DMS153 (cell line): ENCODE data around the gene KIF26B.
A peak's percentile ranks its signal among the peaks of the same experiment; 100 is the strongest.
"Not testable (repeated sequence)": the region's sequence is repeated elsewhere in the genome, so short reads cannot be mapped to it uniquely, and the experiment has no call there.

ENCODE experiments used
- DNase-seq: peaks from one replicate; lab custom pipeline; 2025; lab: John Stamatoyannopoulos, UW

The KIF26B gene

DNA sequence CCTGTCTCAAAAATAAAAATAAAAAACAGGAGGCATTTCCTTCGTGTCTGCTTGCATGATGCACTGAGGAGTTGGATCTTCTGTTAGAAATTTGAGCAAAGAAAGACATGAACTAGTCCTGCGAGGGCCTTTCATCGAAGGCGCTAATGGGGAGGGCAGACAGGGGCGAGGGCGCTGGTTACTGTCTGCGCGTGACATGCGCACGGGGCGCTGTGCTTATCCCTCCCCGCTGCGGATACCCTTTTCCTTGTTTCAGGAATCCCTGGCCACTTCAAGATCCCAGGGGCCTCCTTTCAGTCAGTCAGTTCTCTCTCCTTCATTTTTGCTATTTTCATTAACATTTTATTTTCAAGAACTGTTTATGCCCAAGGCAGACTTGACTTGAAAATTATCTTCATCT, 545.8 kb downstream of the KIF26B start:
- no peak for DNase-seq

DNA sequence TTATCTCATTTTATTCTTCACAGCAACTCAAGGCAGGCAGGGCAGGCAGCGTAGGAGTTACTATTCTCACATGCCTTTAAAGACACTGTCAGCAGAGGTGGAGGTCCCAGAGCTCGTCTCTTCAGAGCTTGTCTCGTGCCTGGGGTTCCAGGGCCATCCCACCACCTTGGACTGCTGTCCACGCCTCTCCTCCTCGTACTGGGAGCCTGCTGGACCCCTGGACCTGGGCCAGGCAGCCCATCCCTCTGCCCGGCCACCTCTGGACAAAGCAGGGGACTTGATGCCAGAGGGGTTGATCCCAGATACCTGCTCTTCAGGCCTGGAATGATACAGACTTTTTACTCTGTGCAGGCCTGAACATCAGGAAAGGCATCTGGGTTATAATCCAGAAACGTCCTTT, 546.8 kb downstream of the KIF26B start:
- DNase-seq, result no peak

DNA sequence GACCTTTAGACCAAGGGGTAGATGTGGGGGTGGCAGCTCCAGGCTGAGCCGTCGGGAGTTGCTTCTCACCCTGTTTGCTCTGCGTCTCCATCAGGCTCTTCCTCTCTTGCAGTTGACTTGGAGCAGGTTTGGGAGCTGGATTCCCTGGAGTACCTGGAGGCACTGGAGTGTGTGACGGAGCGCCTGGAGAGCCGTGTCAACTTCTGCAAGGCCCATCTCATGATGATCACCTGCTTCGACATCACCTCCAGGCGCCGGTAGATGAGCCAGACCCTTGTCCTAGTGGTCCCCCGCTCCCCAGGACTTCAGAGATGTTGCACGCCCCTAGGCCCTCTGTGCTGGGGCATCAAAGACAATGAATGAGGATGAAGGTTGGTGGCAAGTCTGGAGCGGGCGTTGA, 547.6 kb downstream of the KIF26B start:
- no peak for DNase-seq

DNA sequence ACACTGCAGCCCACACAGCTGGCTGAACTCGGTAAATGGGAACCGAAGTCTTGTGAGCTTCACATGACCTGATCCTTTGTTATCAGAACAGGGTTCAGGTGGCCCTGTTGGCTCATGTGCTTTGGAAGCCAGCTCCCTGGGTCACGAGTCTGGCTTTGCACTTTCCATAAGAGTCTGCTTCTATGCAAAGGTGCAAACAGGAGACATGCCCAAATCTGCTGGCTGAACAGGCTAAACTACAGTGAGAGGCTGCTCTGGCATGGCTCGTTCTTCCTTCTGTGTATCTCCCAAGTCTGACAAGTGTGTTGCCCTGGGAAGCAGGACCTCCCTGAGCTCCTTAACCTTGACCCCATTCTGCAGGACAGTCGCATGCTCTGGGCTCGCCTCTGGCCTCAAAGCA, 549.6 kb downstream of the KIF26B start:
- no peak for DNase-seq

DNA sequence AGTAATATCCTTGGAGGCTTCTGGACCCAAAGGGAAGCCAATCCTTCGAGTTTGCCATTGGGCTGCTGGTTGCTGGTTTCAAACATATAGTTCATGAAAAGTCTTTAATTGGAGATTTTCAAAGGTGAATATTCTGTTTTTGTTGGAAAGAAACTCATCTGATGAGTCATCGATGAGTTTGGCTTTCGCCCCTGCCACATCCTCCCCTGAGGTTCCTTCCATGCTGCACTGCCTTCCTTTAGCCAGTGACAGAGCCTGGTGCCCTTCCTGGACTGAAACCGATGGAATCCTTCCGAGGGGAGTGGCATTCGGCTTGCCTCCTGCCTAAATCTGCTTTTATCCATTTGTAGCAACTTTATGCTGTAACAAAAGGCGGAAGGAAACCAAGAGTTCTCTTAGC, 550.0 kb downstream of the KIF26B start:
- no peak for DNase-seq

DNA sequence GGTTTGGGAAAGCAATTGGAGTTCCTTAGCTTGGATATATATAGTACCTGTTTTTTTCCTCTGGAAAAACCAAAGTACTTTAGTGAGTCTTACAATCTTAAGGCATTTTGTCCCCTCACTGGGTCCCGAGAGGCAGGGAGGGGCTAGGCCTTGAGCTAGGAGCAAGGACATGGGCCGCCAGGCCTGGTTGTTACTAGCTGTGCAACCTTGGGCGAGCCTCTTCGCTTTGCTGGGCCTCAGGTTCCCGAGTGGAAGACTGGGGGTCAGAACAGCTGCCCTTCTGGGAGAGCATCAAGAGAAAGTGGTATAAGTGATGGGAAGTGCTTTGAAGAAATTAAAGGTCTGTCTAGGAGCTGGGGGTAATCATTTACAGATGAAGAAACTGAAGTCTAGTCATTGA, 553.2 kb downstream of the KIF26B start:
- no peak for DNase-seq

DNA sequence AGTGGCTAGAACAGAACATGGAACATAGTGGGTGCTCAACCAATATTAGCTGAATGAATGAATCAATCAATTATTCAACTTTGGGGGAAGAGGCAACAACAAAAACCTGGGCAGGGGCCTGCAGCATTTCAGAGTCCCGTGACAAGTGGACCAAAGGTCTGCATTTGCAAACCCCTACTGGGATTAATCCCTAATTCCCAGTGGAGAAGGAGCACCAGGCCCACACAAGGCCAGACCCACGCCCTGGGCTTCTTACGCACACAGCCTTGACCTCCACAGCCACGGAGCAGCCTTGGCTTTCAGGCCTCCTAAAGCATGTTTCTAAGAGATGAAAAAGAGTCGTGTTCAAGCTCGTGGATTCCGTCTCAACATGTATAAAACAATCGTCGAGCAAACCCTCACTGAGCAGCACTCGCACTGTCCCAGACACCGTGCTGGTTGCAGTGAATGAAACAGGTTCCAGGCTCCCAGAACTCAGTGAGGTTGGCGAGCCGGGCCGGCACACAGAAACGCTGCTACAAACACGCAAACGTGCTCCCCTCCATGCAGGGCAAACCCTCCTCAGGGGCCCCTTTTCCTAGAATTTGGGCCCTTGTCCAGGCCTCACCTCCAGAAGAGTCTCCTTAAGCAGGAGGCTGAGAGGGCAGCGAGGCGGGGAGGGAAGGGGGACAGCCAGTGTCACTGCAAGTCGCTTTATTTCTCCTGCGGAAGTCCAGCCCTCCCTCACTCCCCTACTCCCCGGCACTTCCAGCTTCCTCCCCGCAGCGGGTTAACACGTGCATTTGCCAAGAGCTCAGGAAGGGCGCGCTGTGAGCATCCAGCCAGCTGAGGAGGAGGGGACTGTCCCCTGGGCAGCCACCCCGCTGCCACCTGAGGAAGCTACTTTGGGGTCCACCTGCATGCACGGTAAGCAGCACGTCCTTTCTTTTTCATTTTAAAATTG, 556.4 kb downstream of the KIF26B start:
- DNase-seq, result no peak

DNA sequence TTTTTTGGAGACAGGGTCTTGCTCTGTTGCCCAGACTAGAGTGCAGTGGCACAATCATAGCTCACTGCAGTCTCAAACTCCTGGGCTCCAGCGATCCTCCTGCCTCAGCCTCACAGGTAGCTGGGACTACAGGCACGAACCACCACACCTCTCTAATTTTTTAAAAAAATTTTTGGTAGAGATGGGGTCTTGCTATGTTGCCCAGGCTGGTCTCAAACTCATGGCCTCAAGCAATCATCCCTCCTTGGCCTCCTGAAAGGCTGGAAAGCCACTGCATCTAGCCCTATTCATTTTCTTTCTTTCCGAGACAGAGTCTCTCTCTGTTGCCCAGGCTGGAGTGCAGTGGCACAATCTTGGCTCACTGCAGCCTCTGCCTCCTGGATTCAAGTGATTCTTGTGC, 559.2 kb downstream of the KIF26B start:
- DNase-seq, result not testable (repeated sequence)

DNA sequence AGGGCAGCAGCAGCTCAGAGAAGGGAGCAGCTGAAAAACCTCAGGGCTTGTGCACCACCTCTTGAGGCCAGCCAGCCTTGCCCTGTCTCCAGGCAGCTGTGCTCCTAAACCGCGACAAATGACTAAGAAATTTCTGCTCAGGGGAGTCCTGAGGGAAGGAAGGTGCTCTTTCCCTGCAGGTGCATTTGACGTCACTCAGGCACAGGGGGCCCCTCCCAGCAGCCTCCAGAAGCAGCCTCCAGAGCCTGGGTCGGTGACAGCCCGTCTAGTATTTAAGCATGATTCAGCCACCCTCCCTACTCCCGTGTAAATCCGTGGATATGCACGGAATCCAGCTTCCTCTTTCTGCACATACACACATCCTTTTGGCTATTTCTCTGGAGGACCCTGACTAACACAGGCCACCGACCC, 560.5 kb downstream of the KIF26B start:
- DNase-seq, result no peak

DNA sequence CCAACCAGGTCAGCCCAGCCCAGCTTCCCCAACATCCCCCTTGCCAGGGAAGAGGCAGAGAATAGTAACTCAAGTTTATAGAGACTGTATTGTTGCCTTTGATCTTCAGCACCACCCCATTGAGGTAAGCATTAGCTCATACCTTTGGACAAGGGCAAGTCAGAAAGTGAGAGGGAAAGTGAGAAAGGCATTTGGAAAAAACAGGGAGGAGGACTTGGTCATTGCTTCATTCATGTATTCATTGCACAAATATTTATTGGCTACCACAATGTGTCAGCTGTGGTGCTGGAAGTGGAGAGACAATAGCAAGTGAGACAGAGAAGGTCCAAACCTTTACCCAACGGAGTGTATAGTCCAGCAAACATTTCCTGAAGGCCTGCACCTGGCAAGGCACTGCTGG, 561.2 kb downstream of the KIF26B start:
- DNase-seq, result no peak

DNA sequence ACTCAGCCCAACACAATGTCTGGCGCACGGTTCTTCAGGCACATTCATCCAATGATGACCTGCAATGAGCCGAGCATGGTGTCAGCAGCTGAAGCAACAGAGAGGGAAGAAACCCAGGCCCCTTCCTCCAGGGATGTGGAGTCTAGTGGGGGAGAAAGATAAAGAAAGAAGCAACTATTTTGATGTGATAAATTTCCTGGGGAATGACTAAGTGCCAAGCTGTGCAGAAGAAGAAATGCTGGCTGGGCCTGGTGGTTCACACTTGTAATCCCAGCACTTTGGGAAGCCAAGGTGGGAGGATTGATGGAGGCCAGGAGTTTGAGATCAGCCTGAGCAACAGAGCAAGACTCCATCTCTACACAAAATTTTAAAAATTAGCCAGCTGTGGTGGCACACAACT, 561.8 kb downstream of the KIF26B start:
- DNase-seq, result no peak

DNA sequence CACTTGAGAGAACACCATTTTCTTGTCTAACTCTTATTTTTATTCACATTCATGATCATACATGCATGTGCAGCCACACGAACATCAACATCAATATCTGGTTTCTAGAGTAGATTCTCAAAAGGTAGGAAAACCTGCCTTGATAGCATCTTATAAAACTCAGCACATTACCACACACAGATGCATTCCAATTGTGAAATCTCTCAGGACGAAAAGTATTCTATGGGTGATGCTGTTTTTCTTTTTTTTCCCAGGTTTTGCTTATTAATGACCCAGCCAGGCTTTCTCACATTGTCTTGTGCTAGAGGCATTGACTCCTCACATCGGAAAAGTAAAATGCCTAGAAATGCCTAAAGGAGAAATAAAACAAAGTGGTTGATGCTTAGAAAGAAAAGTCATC, 562.8 kb downstream of the KIF26B start:
- DNase-seq, result no peak

DNA sequence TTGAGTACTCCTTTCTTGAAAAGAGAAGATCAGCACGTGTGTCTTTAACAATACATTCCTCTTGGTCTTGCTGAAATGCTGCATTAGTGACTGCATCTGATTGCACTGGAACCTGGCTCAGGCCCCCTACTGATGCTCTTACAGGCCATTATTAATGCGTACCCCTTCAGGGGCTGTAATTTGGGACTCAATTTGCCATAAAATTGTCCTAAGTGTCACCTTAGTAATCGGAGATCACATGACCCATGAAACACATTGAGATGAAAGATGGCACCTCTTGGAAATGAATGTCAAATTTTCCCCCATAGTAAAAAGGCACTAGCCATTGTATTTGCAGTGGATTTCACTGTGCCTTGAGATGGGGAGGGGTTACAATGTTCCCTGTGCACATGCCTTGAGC, 563.3 kb downstream of the KIF26B start:
- no peak for DNase-seq

DNA sequence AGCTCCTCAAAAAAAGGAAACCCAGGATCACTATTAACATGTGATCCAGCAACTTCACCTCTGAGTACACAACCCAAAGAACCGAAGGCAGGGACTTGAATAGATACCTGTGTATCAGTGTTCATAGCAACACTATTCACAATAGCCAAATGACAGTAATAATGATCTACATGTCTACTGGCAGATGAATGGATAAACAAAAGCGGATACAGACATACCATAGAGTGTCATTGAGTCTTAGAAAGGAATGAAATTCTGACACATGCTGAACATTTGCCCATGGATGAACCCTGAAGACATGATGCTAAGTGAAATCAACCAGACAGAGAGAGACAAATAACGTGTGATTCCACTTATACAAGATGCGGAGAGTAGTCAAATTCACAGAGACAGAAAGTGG, 564.2 kb downstream of the KIF26B start:
- no peak for DNase-seq

DNA sequence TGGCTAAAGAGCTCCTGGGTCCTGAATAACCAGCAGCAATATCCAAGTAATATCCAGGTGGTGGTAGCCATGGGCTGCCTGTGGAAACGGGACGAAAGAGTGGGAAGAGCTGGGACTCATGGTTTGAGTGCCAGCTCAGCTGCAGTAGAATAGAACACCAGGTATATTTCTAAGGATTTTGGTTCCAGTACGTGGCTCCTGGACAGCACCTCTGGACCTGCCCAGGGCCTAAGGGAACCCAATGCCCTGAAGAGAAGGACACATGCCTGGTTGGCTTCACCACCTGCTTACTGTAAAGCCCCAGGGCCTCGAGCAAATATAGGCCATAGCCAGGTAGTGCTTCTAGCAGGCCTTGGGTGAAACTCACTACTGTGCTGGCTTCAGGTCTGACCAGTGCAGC, 566.7 kb downstream of the KIF26B start:
- no peak for DNase-seq

DNA sequence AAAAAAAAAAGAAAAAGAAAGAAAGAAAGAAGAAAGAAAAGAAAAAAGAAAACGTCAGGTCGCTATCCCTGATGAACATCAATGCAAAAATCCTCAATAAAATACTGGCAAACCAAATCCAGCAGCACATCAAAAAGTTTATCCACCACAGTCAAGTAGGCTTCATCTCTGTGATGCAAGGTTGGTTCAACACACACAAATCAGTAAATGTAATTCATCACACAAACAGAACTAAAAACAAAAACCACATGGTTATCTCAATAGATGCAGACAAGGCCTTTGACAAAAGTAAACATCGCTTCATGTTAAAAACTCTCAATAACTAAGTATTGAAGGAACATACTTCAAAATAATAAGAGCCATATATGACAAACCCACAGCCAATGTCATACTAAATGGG, 573.2 kb downstream of the KIF26B start:
- DNase-seq, result not testable (repeated sequence)

DNA sequence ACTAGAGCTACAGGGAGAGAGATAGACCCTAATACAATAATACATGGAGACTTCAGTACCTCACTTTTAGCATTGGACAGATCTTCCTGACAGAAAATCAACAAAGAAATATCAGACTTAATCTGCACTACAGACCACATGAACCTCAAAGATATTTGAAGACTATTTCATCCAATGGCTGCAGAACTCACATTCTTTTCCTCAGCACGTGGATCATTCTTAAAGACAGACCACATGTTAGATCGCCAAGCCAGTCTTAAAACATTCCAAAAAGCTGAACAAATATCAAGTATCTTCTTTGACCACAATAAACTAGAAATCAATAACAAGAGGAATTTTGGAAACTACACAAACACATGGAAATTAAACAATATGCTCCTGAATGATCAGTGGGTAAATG, 576.0 kb downstream of the KIF26B start:
- no peak for DNase-seq

DNA sequence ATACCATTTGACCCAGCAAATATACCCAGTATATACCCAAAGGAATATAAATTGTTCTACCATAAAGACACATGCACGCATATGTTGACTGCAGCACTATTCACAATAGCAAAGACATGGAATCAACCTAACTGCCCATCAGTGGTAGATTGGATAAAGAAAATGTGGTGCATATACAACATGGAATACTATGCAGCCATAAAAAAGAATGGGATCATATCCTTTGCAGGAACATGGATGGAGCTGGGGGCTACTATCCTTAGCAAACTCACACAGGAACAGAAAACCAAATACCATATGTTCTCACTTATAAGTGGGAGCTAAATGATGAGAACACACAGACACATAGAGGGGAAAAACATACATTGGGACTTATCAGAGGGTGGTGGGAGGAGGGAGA, 585.6 kb downstream of the KIF26B start:
- not testable (repeated sequence) for DNase-seq

DNA sequence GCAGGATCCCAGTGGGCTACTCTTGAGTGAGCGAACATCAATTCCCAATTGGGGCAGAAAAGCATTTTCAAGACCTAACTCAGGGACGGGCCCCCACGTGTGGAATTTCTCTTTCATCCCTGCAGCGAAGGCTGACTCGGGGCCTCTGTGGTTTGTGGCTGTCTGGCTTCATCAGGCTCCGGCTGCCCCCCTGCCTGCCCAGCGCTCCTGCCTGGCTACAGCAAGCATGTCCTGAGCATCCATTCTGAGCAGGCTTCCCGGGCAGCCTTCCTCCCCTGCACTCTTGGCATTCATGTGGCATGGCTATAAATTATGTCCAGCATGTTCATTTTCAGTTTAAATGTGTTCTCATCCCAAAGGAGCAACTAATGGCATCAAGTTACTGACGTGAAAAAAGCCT, 588.1 kb downstream of the KIF26B start:
- DNase-seq, result peak; percentile 39

DNA sequence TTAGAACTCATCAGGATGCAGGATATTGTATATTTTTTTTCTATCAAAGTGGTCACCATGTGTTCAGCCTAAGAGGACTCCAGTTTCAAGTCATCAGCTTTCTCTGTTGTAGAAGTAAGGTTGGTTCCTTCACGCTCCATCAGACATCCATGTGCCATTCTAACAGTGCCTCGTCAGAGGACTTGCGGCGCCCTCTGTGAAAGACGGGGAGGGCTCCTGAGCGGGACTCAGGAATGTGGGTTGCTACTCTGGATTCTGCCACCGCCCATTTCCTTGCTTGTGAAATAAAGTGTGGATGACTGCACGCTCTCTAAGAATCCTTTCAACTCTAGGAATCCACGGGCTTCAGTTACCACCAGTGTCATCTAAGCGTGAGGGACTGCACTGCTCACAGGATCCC, 593.5 kb downstream of the KIF26B start:
- DNase-seq, result no peak

DNA sequence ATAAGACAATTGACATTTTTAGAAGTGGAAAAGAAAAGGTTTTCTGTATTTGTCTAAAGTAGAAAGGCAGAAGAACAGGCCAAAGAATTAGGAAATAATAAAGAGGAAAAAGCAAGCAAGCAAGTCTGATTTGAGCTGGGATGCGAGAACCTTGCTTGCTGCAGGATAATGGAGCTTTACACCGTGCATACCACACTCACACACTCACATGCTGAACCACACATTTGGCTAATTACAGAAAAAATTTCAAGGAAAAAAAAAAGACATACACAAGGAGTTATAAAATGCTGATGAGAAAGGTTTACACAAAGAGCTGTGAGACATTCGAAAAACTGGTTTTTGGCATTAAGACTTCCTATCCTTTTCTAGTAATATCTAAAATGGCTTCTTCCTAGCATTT, 593.9 kb downstream of the KIF26B start:
- no peak for DNase-seq

DNA sequence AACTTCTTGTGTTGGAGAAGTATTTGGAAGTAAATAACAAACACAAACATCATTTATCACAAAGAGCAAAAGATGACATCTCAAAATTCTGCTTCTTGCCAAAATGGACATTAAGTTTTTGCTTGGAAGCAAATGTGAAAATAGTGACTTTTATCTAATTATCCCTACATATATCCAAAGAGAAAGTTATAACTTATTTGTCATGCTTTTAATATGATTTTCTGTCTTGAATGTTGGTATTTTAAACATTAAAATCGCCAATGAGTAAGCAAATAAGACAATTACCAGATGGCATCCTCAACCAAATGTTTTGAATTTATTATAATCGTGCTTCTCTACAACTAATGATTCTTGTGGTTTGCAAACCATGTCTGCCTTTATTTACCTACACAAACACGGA, 594.3 kb downstream of the KIF26B start:
- no peak for DNase-seq

DNA sequence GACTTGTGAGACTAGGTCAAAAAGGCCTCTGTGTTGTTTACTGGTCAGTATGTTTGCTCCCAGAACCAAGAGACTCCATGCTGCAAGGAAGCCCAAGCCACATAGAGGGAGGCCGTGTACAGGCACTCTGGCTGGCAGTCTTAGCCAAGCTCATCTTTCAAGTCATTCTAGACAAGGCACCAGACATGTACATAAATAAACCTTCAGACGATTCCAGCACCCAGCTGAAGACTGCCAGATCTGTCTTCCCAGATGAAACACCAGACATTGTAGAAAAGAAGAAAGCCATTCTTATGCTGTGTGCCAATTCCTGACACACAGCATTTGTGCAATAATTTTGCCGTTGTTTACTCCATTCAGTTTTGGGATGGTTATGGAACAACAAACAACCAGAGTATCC, 595.5 kb downstream of the KIF26B start:
- DNase-seq, result no peak

DNA sequence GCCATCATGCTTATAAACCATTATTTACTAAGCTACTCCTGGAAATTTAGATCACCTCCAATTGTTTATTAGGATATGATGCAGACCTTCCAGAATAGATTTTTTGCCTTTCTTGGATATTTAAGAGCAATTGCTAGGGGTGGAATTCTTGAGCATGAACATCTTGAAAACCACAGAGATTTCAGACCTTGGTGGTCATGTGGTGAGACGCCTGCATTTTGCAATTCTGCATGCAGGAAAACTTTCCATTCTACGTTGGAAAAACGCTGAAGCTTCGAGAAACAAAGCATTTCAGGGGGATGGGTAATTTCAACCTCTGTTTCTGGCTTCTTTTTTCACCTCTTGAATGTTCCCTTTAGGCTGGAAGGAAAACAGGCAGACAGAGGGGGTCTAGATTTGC, 596.3 kb downstream of the KIF26B start:
- DNase-seq, result no peak
